ENCODE results near the gene RNF40.

RNF40 gene

DNA sequence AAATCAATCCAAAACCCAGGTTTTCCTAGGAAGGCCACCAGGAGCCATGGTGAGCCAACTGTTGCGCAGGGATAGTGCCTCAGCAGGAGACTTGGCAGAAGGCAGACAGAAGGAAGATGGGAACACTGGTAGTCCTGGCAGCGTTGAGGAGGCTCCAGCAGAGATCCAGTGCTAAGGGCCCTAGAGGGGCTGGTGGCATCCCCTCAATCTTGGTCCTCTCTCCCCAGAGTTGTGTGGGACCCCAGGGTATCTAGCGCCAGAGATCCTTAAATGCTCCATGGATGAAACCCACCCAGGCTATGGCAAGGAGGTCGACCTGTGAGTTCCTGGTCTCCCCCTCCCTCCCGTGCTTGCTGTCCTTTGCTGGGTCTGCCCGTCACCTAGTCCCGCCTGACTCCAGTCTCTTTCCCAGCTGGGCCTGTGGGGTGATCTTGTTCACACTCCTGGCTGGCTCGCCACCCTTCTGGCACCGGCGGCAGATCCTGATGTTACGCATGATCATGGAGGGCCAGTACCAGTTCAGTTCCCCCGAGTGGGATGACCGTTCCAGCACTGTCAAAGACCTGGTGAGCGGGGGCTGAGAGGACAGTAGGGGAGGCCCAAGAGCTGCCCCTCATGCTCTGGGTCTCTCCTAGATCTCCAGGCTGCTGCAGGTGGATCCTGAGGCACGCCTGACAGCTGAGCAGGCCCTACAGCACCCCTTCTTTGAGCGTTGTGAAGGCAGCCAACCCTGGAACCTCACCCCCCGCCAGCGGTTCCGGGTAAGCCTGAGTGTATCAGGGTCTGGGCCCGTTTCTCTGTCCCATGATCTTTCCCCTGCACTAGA, 6.0 kb upstream of the RNF40 start:
- H3K9ac ChIP-seq (ENCODE audit: low read length) = no peak overlapping the region
- H3K36me3 ChIP-seq (ENCODE audit: control insufficient read depth, insufficient read depth, low read length, severe bottlenecking) = peaks cover 50% of the 10 kb centered on the region
- H3K27me3 ChIP-seq (replicated peaks; ENCODE audit: control insufficient read depth, insufficient read depth, low read length) = no peaks in the 10 kb centered on the region
- peaks cover 9% of the 10 kb centered on the region for H3K4me1 ChIP-seq (ENCODE audit: control insufficient read depth, insufficient read depth, low read length)
- no peak overlapping the region for H3K4me3 ChIP-seq (ENCODE audit: low read length)
- DNase-seq (ENCODE audit: low read depth) = no peak
- H3K9me3 ChIP-seq (ENCODE audit: control insufficient read depth, low read length) = no peaks in the 10 kb centered on the region

DNA sequence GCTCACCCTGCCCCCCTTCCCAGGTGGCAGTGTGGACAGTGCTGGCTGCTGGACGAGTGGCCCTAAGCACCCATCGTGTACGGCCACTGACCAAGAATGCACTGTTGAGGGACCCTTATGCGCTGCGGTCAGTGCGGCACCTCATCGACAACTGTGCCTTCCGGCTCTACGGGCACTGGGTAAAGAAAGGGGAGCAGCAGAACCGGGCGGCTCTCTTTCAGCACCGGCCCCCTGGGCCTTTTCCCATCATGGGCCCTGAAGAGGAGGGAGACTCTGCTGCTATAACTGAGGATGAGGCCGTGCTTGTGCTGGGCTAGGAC, 5.4 kb upstream of the RNF40 start:
- H3K4me3 ChIP-seq (ENCODE audit: low read length) = no peak overlapping the region
- no peak for DNase-seq (ENCODE audit: low read depth)
- no peaks in the 10 kb centered on the region for H3K27me3 ChIP-seq (replicated peaks; ENCODE audit: control insufficient read depth, insufficient read depth, low read length)

DNA sequence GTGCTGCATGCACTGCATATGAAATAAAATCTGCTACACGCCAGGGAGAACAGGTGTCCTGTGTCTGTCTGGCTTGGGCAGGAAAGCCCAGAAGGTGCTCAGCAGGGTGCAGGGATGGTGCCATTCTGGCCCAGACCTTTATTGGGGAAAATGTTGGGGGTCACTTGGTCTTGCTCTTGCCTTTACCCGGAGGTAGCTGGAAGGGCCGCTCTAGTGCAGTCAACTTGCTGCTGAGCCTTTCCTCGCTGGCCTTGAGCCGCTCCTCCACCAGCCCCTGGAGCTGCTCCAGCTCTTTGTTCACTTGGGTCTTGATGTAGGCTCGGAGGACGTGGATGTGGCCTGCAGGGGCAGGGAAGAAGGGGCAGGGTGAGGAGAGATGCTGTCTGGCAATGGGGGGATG, 4.8 kb upstream of the RNF40 start:
- no peaks in the 10 kb centered on the region for H3K9me3 ChIP-seq (ENCODE audit: control insufficient read depth, low read length)
- peaks cover 46% of the 10 kb centered on the region for H3K36me3 ChIP-seq (ENCODE audit: control insufficient read depth, insufficient read depth, low read length, severe bottlenecking)
- H3K9ac ChIP-seq (ENCODE audit: low read length) = no peak overlapping the region
- H3K4me1 ChIP-seq (ENCODE audit: control insufficient read depth, insufficient read depth, low read length) = peaks cover 10% of the 10 kb centered on the region
- H3K4me3 ChIP-seq (ENCODE audit: low read length) = no peak overlapping the region
- DNase-seq (ENCODE audit: low read depth) = no peak
- no peaks in the 10 kb centered on the region for H3K27me3 ChIP-seq (replicated peaks; ENCODE audit: control insufficient read depth, insufficient read depth, low read length)

More for the DNA sequence above, 5.4 kb upstream of the RNF40 start:
- Histone ChIP-seq H3K36me3 (ENCODE audit: control insufficient read depth, insufficient read depth, low read length, severe bottlenecking) (peaks cover 46% of the 10 kb centered on the region), H3K9me3 (ENCODE audit: control insufficient read depth, low read length) (no peaks in the 10 kb centered on the region), H3K9ac (ENCODE audit: low read length) (no peak overlapping the region), H3K4me1 (ENCODE audit: control insufficient read depth, insufficient read depth, low read length) (peaks cover 10% of the 10 kb centered on the region)

DNA sequence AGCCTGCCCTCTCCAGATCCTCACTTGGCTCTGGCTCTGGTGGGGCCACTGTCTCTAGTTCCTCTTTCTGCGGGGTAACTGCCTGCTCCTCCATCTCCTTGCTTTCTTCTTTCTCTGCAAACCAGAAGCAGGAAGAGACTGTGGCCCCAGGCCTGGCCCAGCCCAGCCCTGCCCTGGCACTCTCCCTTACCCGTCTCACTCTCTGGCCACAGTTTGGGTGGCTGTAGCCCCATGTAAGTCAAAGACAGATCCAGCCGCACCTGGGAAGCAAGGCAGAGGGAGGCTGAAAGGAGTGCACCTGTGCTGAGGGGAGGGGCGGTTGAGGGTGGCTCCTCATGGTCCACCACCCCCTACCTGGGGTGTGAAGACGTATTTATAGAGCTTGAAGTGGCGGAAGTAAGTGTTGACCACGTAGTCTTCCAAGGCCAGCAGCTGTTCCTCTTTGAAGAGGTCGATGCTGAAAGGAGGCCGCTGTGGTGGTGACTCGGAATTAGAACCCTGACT, 3.1 kb upstream of the RNF40 start:
- no peak overlapping the region for H3K4me3 ChIP-seq (ENCODE audit: low read length)
- no peak overlapping the region for H3K9ac ChIP-seq (ENCODE audit: low read length)
- H3K27me3 ChIP-seq (replicated peaks; ENCODE audit: control insufficient read depth, insufficient read depth, low read length) = no peaks in the 10 kb centered on the region
- H3K36me3 ChIP-seq (ENCODE audit: control insufficient read depth, insufficient read depth, low read length, severe bottlenecking) = peaks cover 43% of the 10 kb centered on the region
- no peak for DNase-seq (ENCODE audit: low read depth)
- no peaks in the 10 kb centered on the region for H3K9me3 ChIP-seq (ENCODE audit: control insufficient read depth, low read length)
- peaks cover 23% of the 10 kb centered on the region for H3K4me1 ChIP-seq (ENCODE audit: control insufficient read depth, insufficient read depth, low read length)

DNA sequence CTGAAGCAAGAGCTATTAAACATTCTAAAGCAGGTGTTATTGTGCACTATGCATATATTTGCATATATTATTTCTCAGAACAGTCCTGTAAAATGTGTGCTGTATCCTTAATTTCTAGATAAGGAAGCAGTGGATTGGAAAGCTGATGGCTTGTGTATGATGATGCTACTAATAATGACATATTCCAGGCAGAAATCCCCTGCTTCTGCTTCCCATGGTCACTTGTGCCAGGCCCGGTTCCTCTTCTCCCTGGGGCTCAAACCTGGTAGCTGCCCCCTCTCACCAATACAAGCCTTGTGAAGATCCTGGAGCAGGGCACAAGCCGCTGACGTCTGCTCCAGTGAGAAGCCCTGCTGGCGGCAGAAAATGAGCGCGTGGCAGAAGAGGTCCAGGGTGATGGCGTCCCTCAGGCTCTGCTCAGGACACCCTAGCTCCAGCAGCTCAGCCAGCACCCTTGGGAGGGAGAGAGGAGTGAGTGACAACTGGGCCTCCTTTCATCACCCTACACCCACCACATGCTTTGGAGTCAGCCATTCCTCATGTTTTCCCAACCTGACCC, 2.0 kb upstream of the RNF40 start:
- no peak overlapping the region for H3K4me3 ChIP-seq (ENCODE audit: low read length)
- no peaks in the 10 kb centered on the region for H3K27me3 ChIP-seq (replicated peaks; ENCODE audit: control insufficient read depth, insufficient read depth, low read length)
- H3K9me3 ChIP-seq (ENCODE audit: control insufficient read depth, low read length) = no peaks in the 10 kb centered on the region
- peaks cover 20% of the 10 kb centered on the region for H3K4me1 ChIP-seq (ENCODE audit: control insufficient read depth, insufficient read depth, low read length)
- no peak for DNase-seq (ENCODE audit: low read depth)
- H3K36me3 ChIP-seq (ENCODE audit: control insufficient read depth, insufficient read depth, low read length, severe bottlenecking) = peaks cover 45% of the 10 kb centered on the region
- no peak overlapping the region for H3K9ac ChIP-seq (ENCODE audit: low read length)

DNA sequence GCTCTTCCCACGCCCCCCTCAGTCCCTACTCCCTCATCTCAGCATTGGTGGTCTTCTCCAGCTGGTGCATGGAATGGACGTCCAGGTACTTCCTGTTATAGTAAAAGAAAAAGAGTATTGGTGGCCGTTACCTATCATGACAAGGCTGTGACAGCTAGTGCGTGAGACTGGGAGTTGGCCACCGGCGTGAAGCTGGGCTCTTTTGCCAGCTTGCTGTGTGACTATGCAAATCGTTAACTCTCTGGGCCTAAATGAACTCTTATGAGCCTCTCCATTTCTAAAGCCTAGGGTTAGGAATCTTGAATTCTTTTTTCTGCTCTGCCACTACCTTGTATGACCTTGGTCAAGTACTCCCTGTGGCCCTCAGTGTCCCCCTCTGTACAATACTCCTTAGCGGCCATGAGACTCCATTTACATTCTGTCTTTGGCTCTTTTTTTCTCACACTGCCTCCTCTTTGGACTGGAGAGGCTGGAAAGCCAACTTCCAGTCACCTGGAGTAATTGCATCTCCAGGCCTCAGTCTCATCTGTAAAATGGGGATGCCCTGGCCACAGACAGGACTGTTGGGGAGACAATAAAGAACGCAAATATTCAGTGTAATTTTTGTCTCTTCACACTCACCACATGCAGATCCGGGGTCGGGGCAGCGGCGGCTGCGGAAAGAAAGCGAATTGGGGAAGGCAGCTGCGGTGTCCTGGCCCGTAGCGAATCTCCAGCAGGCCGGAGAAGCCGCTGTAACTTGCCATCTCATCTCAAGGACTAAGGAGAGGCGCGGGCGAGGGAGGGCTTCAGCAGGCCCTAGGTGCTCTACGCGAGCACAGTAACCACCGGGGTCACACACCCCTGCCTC, 1.3 kb upstream of the RNF40 start:
- Histone ChIP-seq H3K4me3 (ENCODE audit: low read length) (peak overlapping the region; percentile 96), H3K36me3 (ENCODE audit: control insufficient read depth, insufficient read depth, low read length, severe bottlenecking) (peaks cover 50% of the 10 kb centered on the region), H3K9ac (ENCODE audit: low read length) (peak overlapping the region; percentile 78), H3K9me3 (ENCODE audit: control insufficient read depth, low read length) (no peaks in the 10 kb centered on the region), H3K27me3 (replicated peaks; ENCODE audit: control insufficient read depth, insufficient read depth, low read length) (no peaks in the 10 kb centered on the region), H3K4me1 (ENCODE audit: control insufficient read depth, insufficient read depth, low read length) (peaks cover 20% of the 10 kb centered on the region)
- no peak for DNase-seq (ENCODE audit: low read depth)

DNA sequence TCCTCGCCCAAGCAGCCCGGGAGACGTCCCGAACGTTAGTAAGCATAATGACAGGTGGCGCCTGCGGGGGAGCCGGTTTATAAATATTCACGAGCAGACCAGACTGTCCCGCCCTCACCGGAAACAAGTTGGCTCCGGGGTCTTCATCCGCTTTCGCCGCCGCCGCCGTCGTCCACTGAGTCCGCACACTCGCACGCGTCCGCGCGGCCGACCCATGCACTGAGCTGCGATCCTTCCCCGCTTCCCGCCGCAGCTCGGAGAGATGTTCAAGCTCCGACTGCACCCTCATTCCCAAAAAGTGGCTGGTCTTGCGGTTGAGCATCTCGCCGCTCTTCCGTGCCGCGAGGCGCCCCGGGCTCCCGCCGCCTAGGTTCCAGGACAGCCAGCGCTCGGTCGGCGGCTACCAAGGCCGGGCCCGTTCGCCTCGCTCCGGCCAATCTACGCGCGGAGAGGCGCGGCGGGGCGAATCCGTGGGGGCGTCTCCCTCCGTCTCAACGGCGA, 645 bp upstream of the RNF40 start:
- Histone ChIP-seq H3K27me3 (replicated peaks; ENCODE audit: control insufficient read depth, insufficient read depth, low read length) (no peaks in the 10 kb centered on the region), H3K4me1 (ENCODE audit: control insufficient read depth, insufficient read depth, low read length) (peaks cover 20% of the 10 kb centered on the region), H3K9ac (ENCODE audit: low read length) (peak overlapping the region; percentile 78), H3K36me3 (ENCODE audit: control insufficient read depth, insufficient read depth, low read length, severe bottlenecking) (peaks cover 50% of the 10 kb centered on the region), H3K4me3 (ENCODE audit: low read length) (peak overlapping the region; percentile 96), H3K9me3 (ENCODE audit: control insufficient read depth, low read length) (no peaks in the 10 kb centered on the region)
- peak; percentile 79 for DNase-seq (ENCODE audit: low read depth)

GRCh38 chr16:30762991-30763725, 1.0 kb downstream of the RNF40 start:
- Histone ChIP-seq H3K9me3 (ENCODE audit: control insufficient read depth, low read length) (no peaks in the 10 kb centered on the region), H3K4me1 (ENCODE audit: control insufficient read depth, insufficient read depth, low read length) (peaks cover 20% of the 10 kb centered on the region), H3K9ac (ENCODE audit: low read length) (peak overlapping the region; percentile 94), H3K27me3 (replicated peaks; ENCODE audit: control insufficient read depth, insufficient read depth, low read length) (no peaks in the 10 kb centered on the region), H3K4me3 (ENCODE audit: low read length) (peak overlapping the region; percentile 96), H3K36me3 (ENCODE audit: control insufficient read depth, insufficient read depth, low read length, severe bottlenecking) (peaks cover 53% of the 10 kb centered on the region)
- no peak for DNase-seq (ENCODE audit: low read depth)

DNA sequence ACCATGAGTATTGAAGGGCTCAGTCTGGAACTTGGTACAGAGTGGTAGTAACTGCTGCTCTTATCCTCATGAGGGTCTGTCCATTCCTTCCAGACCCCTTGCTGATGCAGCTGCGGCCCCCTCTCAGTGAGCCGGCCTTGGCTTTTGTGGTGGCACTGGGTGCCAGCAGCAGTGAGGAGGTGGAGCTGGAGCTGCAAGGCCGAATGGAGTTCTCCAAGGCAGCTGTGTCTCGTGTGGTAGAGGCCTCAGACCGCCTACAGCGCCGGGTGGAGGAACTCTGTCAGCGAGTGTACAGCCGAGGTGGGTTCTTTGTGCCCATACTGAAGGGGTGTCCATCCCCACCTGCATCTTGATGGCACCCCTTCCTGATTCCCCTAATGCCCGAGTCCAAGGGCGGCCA, 2.0 kb downstream of the RNF40 start:
- H3K36me3 ChIP-seq (ENCODE audit: control insufficient read depth, insufficient read depth, low read length, severe bottlenecking) = peaks cover 62% of the 10 kb centered on the region

DNA sequence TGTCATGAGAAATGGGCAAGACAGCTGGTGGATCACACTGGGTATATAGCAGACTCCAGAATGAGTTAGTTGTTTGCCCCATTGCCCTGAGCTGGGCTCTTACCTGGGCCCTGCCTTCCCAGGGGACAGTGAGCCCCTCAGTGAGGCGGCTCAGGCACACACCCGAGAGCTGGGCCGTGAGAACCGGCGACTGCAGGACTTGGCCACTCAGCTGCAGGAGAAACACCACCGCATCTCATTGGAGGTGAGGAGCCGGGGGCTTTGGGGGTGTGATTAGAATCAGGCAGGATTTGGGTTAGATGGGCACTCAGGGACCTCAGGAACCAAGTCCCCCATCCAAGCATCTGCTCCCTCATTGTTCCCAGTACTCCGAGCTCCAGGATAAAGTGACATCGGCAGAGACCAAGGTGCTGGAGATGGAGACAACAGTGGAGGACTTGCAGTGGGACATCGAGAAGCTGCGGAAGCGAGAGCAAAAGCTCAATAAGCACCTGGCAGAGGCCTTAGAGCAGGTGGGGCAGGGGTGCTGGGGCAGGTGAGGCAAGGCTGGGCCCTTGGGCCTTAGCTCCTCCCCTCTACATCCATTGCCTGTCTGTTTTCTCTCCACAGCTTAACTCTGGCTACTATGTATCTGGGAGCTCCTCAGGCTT, 2.8 kb downstream of the RNF40 start:
- Histone ChIP-seq H3K9ac (ENCODE audit: low read length) (no peak overlapping the region), H3K27me3 (replicated peaks; ENCODE audit: control insufficient read depth, insufficient read depth, low read length) (no peaks in the 10 kb centered on the region), H3K9me3 (ENCODE audit: control insufficient read depth, low read length) (no peaks in the 10 kb centered on the region), H3K4me3 (ENCODE audit: low read length) (no peak overlapping the region), H3K36me3 (ENCODE audit: control insufficient read depth, insufficient read depth, low read length, severe bottlenecking) (peaks cover 71% of the 10 kb centered on the region), H3K4me1 (ENCODE audit: control insufficient read depth, insufficient read depth, low read length) (peaks cover 20% of the 10 kb centered on the region)
- DNase-seq (ENCODE audit: low read depth) = no peak

More for the DNA sequence above, 2.0 kb downstream of the RNF40 start:
- DNase-seq (ENCODE audit: low read depth) = no peak
- H3K4me1 ChIP-seq (ENCODE audit: control insufficient read depth, insufficient read depth, low read length) = peaks cover 20% of the 10 kb centered on the region
- no peaks in the 10 kb centered on the region for H3K9me3 ChIP-seq (ENCODE audit: control insufficient read depth, low read length)
- no peaks in the 10 kb centered on the region for H3K27me3 ChIP-seq (replicated peaks; ENCODE audit: control insufficient read depth, insufficient read depth, low read length)
- no peak overlapping the region for H3K4me3 ChIP-seq (ENCODE audit: low read length)
- peak overlapping the region; percentile 94 for H3K9ac ChIP-seq (ENCODE audit: low read length)

Data from adipocyte (in vitro differentiated cells).